ENCODE results near the gene GIT1. TPM values are rescaled to one million over a fixed set of nuclear protein-coding genes. Genes with fewer than 3 reads are reported as not detected.

GIT1 gene
- total and polyA plus RNA-seq, 2 of the 13 experiments (the other 11 are each of a cell fraction or from before 2014, with no cell fraction given) = 14.2 to 30.8 TPM

DNA sequence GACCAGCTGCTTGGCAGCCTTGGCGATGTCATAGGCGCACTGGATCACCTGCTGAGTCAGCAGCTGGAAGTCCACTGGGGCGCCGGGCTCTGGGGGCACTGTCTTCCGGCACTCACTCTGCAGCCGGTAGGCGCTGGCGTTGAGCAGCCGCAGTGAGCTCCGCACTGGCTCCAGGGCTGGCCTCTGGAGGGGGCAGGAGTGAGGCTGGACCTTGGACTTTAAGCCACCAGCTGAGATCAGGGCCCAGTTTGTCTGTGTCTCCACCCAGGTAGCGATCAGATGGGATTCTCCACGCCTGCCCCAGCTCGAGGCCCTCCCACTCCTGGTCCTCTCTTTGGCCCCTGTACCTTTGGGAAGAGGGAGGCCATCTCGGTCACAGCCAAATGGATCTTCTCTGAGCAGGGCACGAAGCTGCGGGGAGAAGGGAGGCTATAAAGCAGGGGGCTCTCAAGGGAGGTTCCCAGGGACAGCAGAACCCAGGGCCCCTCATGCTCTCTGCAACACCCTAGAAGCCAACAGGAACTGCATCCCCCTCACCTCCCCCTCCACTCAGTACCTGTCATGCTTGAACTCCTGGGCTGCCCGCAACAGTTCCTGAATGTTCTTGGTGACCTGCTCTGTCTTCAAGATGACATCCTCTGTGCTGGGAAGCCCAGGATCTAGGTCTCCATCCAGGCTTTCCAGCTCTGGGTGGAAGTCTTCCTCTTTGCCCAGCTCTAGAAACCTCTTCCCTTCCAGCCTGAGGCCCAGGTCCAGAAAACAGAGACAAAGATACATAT is 14.5 kb downstream of the GIT1 start (continued):
- TF ChIP-seq ZBTB10 (CRISPR knock-in tag; IDR thresholded peaks at IDR 0.05; ENCODE audit: borderline replicate concordance) (0 out of 2 replicates have a peak, but pooled peaks have one; percentile 7), SALL1 (CRISPR knock-in tag; IDR thresholded peaks at IDR 0.05) (peak; percentile 93), NFRKB (IDR thresholded peaks at IDR 0.05) (no peak), SALL2 (CRISPR knock-in tag; IDR thresholded peaks at IDR 0.05) (0 out of 2 replicates have a peak, but pooled peaks have one; percentile 13), SIX4 (CRISPR knock-in tag; IDR thresholded peaks at IDR 0.05) (no peak), ZNF496 (CRISPR knock-in tag; IDR thresholded peaks at IDR 0.05; ENCODE audit: insufficient replicate concordance) (no peak), HOXD1 (CRISPR knock-in tag; IDR thresholded peaks at IDR 0.05) (0 out of 2 replicates have a peak, but pooled peaks have one; percentile 24), YY1 (IDR thresholded peaks at IDR 0.05; ENCODE audit: insufficient read depth, insufficient replicate concordance, low read depth, low read length) (peak; percentile 51), ZNF441 (CRISPR knock-in tag; IDR thresholded peaks at IDR 0.05; ENCODE audit: borderline replicate concordance) (peak; percentile 92; the same call in 1 of the 2 replicates), ZNF549 (CRISPR knock-in tag; IDR thresholded peaks at IDR 0.05) (no peak), GATA4 (IDR thresholded peaks at IDR 0.05; ENCODE audit: borderline replicate concordance, low read depth) (no peak), YEATS2 (CRISPR knock-in tag; IDR thresholded peaks at IDR 0.05; ENCODE audit: borderline replicate concordance) (peak; percentile 64; the same call in 1 of the 2 replicates), ARID2 (CRISPR knock-in tag; IDR thresholded peaks at IDR 0.05; ENCODE audit: borderline replicate concordance) (0 out of 2 replicates have a peak, but pooled peaks have one; percentile 43), ZNF260 (CRISPR knock-in tag; IDR thresholded peaks at IDR 0.05; ENCODE audit: borderline replicate concordance, low read depth) (no peak), SMARCE1 (IDR thresholded peaks at IDR 0.05; ENCODE audit: borderline replicate concordance) (no peak), BRD4 (CRISPR knock-in tag; IDR thresholded peaks at IDR 0.05) (0 out of 2 replicates have a peak, but pooled peaks have one; percentile 27), RBFOX2 (IDR thresholded peaks at IDR 0.05; ENCODE audit: low read depth, low read length) (peak; percentile 61), ZNF7 (CRISPR knock-in tag; IDR thresholded peaks at IDR 0.05) (no peak), NR3C1 (CRISPR knock-in tag; IDR thresholded peaks at IDR 0.05) (no peak), ZNF558 (CRISPR knock-in tag; IDR thresholded peaks at IDR 0.05; ENCODE audit: borderline replicate concordance) (no peak), HNF4A (CRISPR knock-in tag; IDR thresholded peaks at IDR 0.05) (peak; percentile 99), SAP130 (CRISPR knock-in tag; IDR thresholded peaks at IDR 0.05; ENCODE audit: low read depth) (peak; percentile 91), ESRRA (CRISPR knock-in tag; IDR thresholded peaks at IDR 0.05; ENCODE audit: low read depth) (peak; percentile 87), TCF12 (IDR thresholded peaks at IDR 0.05) (no peak), TCF12 (CRISPR knock-in tag; IDR thresholded peaks at IDR 0.05) (0 out of 2 replicates have a peak, but pooled peaks have one; percentile 55), AKAP8 (CRISPR knock-in tag; IDR thresholded peaks at IDR 0.05) (peak; percentile 93)
- TF ChIP-seq, protein P1, sequence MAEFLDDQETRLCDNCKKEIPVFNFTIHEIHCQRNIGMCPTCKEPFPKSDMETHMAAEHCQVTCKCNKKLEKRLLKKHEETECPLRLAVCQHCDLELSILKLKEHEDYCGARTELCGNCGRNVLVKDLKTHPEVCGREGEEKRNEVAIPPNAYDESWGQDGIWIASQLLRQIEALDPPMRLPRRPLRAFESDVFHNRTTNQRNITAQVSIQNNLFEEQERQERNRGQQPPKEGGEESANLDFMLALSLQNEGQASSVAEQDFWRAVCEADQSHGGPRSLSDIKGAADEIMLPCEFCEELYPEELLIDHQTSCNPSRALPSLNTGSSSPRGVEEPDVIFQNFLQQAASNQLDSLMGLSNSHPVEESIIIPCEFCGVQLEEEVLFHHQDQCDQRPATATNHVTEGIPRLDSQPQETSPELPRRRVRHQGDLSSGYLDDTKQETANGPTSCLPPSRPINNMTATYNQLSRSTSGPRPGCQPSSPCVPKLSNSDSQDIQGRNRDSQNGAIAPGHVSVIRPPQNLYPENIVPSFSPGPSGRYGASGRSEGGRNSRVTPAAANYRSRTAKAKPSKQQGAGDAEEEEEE (CRISPR knock-in tag; IDR thresholded peaks at IDR 0.05; ENCODE audit: borderline replicate concordance) = peak; percentile 65; the same call in 1 of the 2 replicates
